HepG2 (cell line): Measurements from ENCODE around the gene TOE1. TPM values are rescaled to one million over a fixed set of nuclear protein-coding genes. Genes with fewer than 3 reads are reported as not detected.

Source experiments
- DNMT3B ChIP-seq: conservative IDR thresholded peaks from 2 replicates; pipeline ENCODE4 v1.6.1; 2016; ENCODE audit warnings: missing biosample characterization, control low read depth
- HMG20A ChIP-seq: IDR thresholded peaks from 2 replicates; pipeline ENCODE4 v1.6.1; 2016; ENCODE audit warnings: borderline replicate concordance
- HOXA5 ChIP-seq: sonication (generic); formaldehyde crosslinking; IDR thresholded peaks from 2 replicates; pipeline ENCODE4 v1.4.0; 2020; ENCODE audit warnings: missing genetic modification reagents
- PHF5A ChIP-seq: IDR thresholded peaks from one replicate; pipeline ENCODE4 v1.6.1; 2018; ENCODE audit warnings: low read depth, missing genetic modification reagents; ENCODE audit not compliant: unreplicated experiment
- PITX1 ChIP-seq: sonication (generic); formaldehyde crosslinking; IDR thresholded peaks from 2 replicates; pipeline ENCODE4 v1.5.1; 2020; ENCODE audit warnings: mild to moderate bottlenecking, missing genetic modification reagents
- REXO4 ChIP-seq: sonication (generic); formaldehyde crosslinking; IDR thresholded peaks from 2 replicates; pipeline ENCODE4 v1.8.0; 2022; ENCODE audit warnings: missing genetic modification reagents, mild to moderate bottlenecking, borderline replicate concordance
- TBP ChIP-seq: sonication (generic); formaldehyde crosslinking; IDR thresholded peaks from 2 replicates; pipeline ENCODE4 v1.5.0; 2020; ENCODE audit warnings: missing genetic modification reagents
- THAP9 ChIP-seq: sonication (generic); formaldehyde crosslinking; IDR thresholded peaks from 2 replicates; pipeline ENCODE4; 2020; ENCODE audit warnings: missing genetic modification reagents, mild to moderate bottlenecking, borderline replicate concordance
- TOPORS ChIP-seq: sonication (generic); formaldehyde crosslinking; IDR thresholded peaks from 2 replicates; pipeline ENCODE4 v1.8.0; 2023; ENCODE audit warnings: mild to moderate bottlenecking, missing genetic modification reagents
- ZBTB4 ChIP-seq: sonication (generic); formaldehyde crosslinking; IDR thresholded peaks from 2 replicates; pipeline ENCODE4 v1.4.0; 2020; ENCODE audit warnings: missing genetic modification reagents, mild to moderate bottlenecking, borderline replicate concordance
- ZMAT5 ChIP-seq: sonication (generic); formaldehyde crosslinking; IDR thresholded peaks from 2 replicates; pipeline ENCODE4 v1.5.0; 2020; ENCODE audit warnings: mild to moderate bottlenecking, low read depth, missing genetic modification reagents, borderline replicate concordance
- ZNF121 ChIP-seq: sonication (generic); formaldehyde crosslinking; IDR thresholded peaks from 2 replicates; pipeline ENCODE4 v1.5.0; 2020; ENCODE audit warnings: mild to moderate bottlenecking, missing genetic modification reagents
- ZSCAN20 ChIP-seq: sonication (generic); formaldehyde crosslinking; IDR thresholded peaks from 2 replicates; pipeline ENCODE4 v1.4.0; 2020; ENCODE audit warnings: missing genetic modification reagents, mild to moderate bottlenecking, borderline replicate concordance
- polyA plus RNA-seq, 8 experiments: library from polyadenylated mRNA; depleted of rRNA in 3 of 8; stranded (reverse) in 7 of 8; unstranded in 1 of 8; fragments of >200 nt; fragmentation: Illumina TruSeq in 4 of 8; extraction: Trizol in 4 of 8; gene quantifications; 2 replicates each; pipeline versions ENCODE4 v1.2.1 to v1.2.3, GENCODE V29; 2011 to 2016; ENCODE audit warnings: low read depth in 4 of 8, missing spikeins in 1 of 8, mixed read lengths in 1 of 8; ENCODE audit not compliant: insufficient read depth in 1 of 8
- total RNA-seq, 5 experiments: library from RNA; depleted of rRNA; stranded (reverse); fragments of >200 nt; fragmentation: Illumina TruSeq; extraction: Trizol; gene quantifications; 2 replicates each; pipeline ENCODE4 v1.2.3, GENCODE V29; 2016; ENCODE audit warnings: low read depth in 1 of 5
- TF ChIP-seq, protein P1 (sequence below): sonication (generic); formaldehyde crosslinking; IDR thresholded peaks from 2 replicates; pipeline ENCODE4 v1.4.0; 2020; ENCODE audit warnings: missing genetic modification reagents, borderline replicate concordance
- TF ChIP-seq, protein P2 (sequence below): sonication (generic); formaldehyde crosslinking; IDR thresholded peaks from 2 replicates; pipeline ENCODE4 v1.4.0; 2020; ENCODE audit warnings: missing genetic modification reagents, mild to moderate bottlenecking, borderline replicate concordance

Gene TOE1
- total and polyA plus RNA-seq, 2 of the 13 experiments (the other 11 are each of a cell fraction or from before 2014, with no cell fraction given) = 14.1 to 19.0 TPM

DNA sequence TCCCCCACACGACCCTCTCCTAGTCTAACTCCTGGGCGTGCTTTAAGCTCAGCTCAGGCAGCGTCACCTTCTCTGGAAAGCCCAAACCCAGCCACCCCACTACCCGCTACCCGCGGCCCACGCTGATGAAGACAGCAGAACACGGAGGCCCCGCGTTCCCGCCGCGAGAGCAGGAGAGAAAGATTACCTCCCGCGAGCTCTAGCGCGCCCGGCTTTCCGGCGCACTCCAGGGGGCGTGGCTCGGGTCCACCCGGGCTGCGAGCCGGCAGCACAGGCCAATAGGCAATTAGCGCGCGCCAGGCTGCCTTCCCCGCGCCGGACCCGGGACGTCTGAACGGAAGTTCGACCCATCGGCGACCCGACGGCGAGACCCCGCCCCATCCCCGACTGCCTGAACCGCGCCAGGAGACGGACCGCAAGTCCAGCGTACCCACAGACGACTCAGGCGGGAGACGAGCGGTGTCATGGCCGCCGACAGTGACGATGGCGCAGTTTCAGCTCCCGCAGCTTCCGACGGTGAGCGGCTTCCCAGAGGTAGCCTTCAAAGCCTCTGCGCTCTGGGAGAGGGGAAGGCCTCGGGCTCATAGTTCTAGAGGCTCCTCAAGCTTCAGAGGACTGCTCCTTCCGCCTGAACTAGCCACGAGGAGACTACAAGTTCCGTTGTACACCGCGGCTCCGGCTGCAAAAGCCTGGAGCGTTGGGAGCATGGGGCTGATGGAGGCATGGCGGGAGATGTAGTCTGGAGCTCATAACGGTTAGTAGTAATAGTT is at the start of gene TOE1, which contains the start of gene MUTYH (continued):
- TF ChIP-seq ZBTB4 (CRISPR knock-in tag) = no peak; the same call in 1 of the 2 replicates
- TF ChIP-seq ZNF121 = no peak
- no peak for TF ChIP-seq DNMT3B (CRISPR knock-in tag)
- peak; percentile 78; the same call in 1 of the 2 replicates for TF ChIP-seq THAP9 (CRISPR knock-in tag)
- TF ChIP-seq, protein P1, sequence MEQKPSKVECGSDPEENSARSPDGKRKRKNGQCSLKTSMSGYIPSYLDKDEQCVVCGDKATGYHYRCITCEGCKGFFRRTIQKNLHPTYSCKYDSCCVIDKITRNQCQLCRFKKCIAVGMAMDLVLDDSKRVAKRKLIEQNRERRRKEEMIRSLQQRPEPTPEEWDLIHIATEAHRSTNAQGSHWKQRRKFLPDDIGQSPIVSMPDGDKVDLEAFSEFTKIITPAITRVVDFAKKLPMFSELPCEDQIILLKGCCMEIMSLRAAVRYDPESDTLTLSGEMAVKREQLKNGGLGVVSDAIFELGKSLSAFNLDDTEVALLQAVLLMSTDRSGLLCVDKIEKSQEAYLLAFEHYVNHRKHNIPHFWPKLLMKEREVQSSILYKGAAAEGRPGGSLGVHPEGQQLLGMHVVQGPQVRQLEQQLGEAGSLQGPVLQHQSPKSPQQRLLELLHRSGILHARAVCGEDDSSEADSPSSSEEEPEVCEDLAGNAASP (CRISPR knock-in tag) = no peak
- TF ChIP-seq PHF5A (CRISPR knock-in tag) = no peak
- TF ChIP-seq, protein P2, sequence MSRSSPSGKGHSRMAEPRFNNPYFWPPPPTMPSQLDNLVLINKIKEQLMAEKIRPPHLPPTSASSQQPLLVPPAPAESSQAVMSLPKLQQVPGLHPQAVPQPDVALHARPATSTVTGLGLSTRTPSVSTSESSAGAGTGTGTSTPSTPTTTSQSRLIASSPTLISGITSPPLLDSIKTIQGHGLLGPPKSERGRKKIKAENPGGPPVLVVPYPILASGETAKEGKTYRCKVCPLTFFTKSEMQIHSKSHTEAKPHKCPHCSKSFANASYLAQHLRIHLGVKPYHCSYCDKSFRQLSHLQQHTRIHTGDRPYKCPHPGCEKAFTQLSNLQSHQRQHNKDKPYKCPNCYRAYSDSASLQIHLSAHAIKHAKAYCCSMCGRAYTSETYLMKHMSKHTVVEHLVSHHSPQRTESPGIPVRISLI (CRISPR knock-in tag) = no peak
- TF ChIP-seq TBP (CRISPR knock-in tag) = peak; percentile 60; the same call in 1 of the 2 replicates
- peak; percentile 88; the same call in 1 of the 2 replicates for TF ChIP-seq ZSCAN20 (CRISPR knock-in tag)
- peak; percentile 79; the same call in 1 of the 2 replicates for TF ChIP-seq PITX1 (CRISPR knock-in tag)
- TF ChIP-seq ZMAT5 (CRISPR knock-in tag) = no peak
- TF ChIP-seq HMG20A = no peak
- 0 out of 2 replicates have a peak, but pooled peaks have one; percentile 61 for TF ChIP-seq REXO4
- peak; percentile 77; the same call in 1 of the 2 replicates for TF ChIP-seq TOPORS (CRISPR knock-in tag)
- TF ChIP-seq HOXA5 (CRISPR knock-in tag) = peak; percentile 80
